Tibial artery (tissue), 4 donors: Measurements from ENCODE around the gene NAGLU.
"Not testable (repeated sequence)": the region's sequence is repeated elsewhere in the genome, so short reads cannot be mapped to it uniquely, and the experiment has no call there.

Experiments
- DNase-seq, 2 donors: peaks; one replicate each; pipeline ENCODE4 v3.0.0-alpha.2; 2019
- H3K27ac ChIP-seq, 2 donors: fragments of 200-600 bp; sonication (generic) in 1 of 2; 1 replicate in 1 of 2; 2 replicates in 1 of 2; pipeline ENCODE4 v1.5.1; 2018 to 2019; ENCODE audit warnings: mild to moderate bottlenecking in 1 of 2
- H3K27me3 ChIP-seq, 2 donors: fragments of 200-600 bp; sonication (generic) in 1 of 2; one replicate each; pipeline versions ENCODE4 v1.5.1 to v1.6.0; 2016 to 2019
- H3K36me3 ChIP-seq, 3 donors: fragments of 200-600 bp; sonication (generic) in 2 of 3; one replicate each; pipeline ENCODE4 v1.5.1; 2016 to 2019; ENCODE audit warnings: mild to moderate bottlenecking in 2 of 3
- H3K4me1 ChIP-seq, 4 donors: fragments of 200-600 bp; sonication (generic) in 2 of 4; 1 replicate in 3 of 4; 2 replicates in 1 of 4; pipeline ENCODE4 v1.5.1; 2016 to 2019
- H3K4me3 ChIP-seq, 2 donors: fragments of 200-600 bp; sonication (generic) in 1 of 2; 1 replicate in 1 of 2; 2 replicates in 1 of 2; pipeline ENCODE4 v1.5.1; 2018 to 2019; ENCODE audit warnings: mild to moderate bottlenecking in 2 of 2
- H3K9me3 ChIP-seq, 3 donors: fragments of 200-600 bp; sonication (generic) in 1 of 3; one replicate each; pipeline ENCODE4 v1.5.1; 2016 to 2019
- intact Hi-C: fragments of 100-400 bp; cut with DNase I; formaldehyde crosslinking; loops from one replicate; pipeline ENCODE4 v1.15.0; 2023; ENCODE audit warnings: low total_unique reads
- TF ChIP-seq, protein P1 (sequence below), 2 experiments: fragments of 200-600 bp in 1 of 2; fragments of 450-650 bp in 1 of 2; IDR thresholded peaks; one replicate each; pipeline ENCODE4 v1.5.1; 2017 to 2019; ENCODE audit warnings: antibody characterized with exemption in 2 of 2, mild to moderate bottlenecking in 1 of 2, moderate library complexity in 1 of 2

Gene NAGLU

DNA sequence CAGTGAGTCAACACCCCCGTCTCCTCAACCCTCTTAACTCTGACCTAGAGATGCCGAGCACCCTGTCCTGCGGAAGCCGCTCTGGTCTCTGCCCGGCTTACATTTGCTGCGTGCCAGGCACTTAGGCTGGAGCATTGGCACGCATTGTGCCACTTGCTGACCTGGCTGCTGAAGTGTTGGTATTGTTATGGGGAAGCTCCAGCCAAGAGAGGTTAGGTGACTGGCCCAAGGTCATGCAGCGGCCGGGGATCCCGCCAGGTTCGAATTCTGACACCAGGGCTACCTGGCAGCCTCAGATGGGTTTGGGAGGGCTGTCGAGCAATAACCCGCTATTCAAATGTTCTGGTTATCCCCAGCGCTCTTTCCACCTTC, 11.6 kb downstream of the NAGLU start:
- TF ChIP-seq, protein P1, sequence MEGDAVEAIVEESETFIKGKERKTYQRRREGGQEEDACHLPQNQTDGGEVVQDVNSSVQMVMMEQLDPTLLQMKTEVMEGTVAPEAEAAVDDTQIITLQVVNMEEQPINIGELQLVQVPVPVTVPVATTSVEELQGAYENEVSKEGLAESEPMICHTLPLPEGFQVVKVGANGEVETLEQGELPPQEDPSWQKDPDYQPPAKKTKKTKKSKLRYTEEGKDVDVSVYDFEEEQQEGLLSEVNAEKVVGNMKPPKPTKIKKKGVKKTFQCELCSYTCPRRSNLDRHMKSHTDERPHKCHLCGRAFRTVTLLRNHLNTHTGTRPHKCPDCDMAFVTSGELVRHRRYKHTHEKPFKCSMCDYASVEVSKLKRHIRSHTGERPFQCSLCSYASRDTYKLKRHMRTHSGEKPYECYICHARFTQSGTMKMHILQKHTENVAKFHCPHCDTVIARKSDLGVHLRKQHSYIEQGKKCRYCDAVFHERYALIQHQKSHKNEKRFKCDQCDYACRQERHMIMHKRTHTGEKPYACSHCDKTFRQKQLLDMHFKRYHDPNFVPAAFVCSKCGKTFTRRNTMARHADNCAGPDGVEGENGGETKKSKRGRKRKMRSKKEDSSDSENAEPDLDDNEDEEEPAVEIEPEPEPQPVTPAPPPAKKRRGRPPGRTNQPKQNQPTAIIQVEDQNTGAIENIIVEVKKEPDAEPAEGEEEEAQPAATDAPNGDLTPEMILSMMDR (IDR thresholded peaks at IDR 0.05) = no peak
- no peak for DNase-seq
- Histone ChIP-seq H3K27ac (no peak overlapping the region), H3K4me1 (peaks cover 0 to 14% (median 1%) of the 10 kb centered on the region in 4 donors), H3K9me3 (no peaks in the 10 kb centered on the region), H3K27me3 (no peaks in the 10 kb centered on the region), H3K36me3 (peaks cover 11 to 34% (median 22%) of the 10 kb centered on the region in 3 donors), H3K4me3 (no peak overlapping the region)
- intact Hi-C loops = no loop called here

DNA sequence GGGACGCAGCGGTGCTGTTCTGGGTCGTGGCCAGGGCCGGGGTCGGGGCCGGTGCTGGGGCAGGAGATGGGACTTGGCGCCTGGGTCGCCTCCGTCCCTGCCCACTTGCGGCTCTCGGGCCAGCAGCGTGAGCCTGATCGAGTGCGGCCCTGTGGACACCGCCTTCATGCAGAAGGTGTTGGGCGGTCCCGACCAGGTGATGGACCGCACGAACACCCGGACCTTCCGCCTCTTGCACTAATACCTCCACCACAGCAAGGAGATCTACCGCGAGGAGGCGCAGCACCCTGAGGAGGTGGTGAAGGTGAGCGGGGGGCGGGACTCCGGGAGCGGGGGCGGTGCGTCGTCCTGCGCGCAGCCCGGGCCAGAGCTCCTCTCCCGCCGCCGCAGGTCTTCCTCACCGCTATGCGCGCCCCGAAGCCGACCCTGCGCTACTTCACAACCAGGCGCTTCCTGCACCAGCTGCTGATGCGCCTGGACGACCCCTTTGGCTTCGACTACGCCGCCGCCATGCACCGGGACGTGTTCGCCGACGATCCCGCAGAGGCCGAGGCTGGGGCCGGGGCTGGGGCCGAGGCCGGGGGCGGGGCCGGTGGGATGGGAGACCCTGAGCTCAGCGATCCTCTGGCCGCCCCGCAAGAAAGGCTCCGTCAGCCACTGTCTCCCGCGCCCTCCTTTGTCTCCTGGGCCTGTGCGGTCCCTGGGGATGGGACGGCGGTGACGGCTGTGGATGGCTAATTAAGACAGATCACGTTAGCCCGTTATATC, 12.2 kb downstream of the NAGLU start:
- H3K9me3 ChIP-seq = no peaks in the 10 kb centered on the region
- peaks cover 5 to 28% (median 16%) of the 10 kb centered on the region in 3 donors for H3K36me3 ChIP-seq
- TF ChIP-seq, protein P1 (IDR thresholded peaks at IDR 0.05) = no peak
- no peak overlapping the region for H3K4me3 ChIP-seq
- H3K27ac ChIP-seq = no peak overlapping the region
- peaks cover 0 to 20% (median 6%) of the 10 kb centered on the region in 4 donors for H3K4me1 ChIP-seq
- no peak for DNase-seq
- intact Hi-C loops = no loop called here
- no peaks in the 10 kb centered on the region for H3K27me3 ChIP-seq

DNA sequence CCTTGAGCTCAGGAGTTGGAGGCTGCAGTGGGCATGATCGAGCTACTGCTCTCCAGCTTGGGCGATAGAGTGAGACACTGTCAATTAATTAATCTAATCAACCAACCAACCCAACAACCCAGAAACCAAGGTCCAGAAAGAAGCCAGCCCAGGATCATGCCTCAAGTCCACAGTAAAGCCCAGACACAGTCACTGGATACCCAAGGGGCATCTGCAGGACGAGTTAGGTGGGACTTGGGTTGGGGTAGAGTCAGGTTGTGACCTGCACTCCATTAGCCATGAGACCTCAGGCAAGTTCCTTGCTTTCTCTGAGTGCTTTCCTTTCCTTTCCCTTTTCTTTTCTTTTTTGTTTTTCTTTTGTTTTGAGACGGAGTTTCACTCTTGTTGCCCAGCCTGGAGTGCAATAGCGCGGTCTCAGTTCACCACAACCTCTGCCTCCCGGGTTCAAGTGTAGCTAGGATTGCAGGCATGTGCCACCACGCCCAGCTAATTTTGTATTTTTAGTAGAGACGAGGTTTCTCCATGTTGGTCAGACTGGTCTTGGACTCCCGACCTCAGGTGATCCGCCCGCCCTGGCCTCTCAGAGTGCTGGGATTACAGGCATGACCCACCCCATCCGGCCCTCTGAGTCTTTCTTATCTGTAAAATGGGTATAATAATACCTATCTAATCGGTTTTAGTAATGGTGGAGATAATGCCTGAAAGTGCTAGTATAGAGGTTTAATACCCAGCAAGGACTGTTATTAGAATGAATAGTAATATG, 13.1 kb downstream of the NAGLU start:
- H3K4me1 ChIP-seq = peaks cover 0 to 29% (median 15%) of the 10 kb centered on the region in 4 donors
- H3K4me3 ChIP-seq = no peak overlapping the region
- H3K27me3 ChIP-seq = no peaks in the 10 kb centered on the region

DNA sequence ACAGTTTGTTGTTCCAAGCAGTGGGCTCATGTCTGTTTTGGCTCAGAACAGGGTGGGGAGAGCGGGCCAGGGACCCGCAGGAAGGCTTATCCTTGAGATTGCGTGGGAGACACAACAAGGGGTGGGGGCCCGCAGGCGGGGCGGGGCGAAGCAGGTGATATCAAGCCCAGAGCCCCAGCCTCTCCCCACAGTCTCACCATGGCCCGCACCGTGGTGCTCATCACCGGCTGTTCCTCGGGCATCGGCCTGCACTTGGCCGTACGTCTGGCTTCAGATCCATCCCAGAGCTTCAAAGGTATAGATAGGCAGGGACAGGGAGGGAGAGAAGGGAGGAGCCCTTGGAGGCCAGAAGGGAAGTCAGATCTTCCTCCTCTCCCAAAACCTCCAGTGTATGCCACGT, 16.7 kb downstream of the NAGLU start, which contains the start of gene HSD17B1:
HSD17B1 (plus strand) TSS at position 188 of the 400 bp plus-strand sequence; CDS start at position 199, 11 bp downstream.
- H3K4me3 ChIP-seq = peak within 1 kb of the TSS; percentile 70 to 92
- DNase-seq, H3K36me3 ChIP-seq, H3K9me3 ChIP-seq, intact Hi-C loops, H3K27me3 ChIP-seq: not testable (repeated sequence)
- peaks cover 0 to 44% (median 23%) of the 10 kb centered on the region in 4 donors for H3K4me1 ChIP-seq
- H3K27ac ChIP-seq = peak within 1 kb of the TSS; percentile 83 to 93

More for the DNA sequence above, 13.1 kb downstream of the NAGLU start:
- no peak for DNase-seq
- Histone ChIP-seq H3K27ac (no peak overlapping the region), H3K9me3 (no peaks in the 10 kb centered on the region), H3K36me3 (peaks cover 0 to 19% (median 7%) of the 10 kb centered on the region in 3 donors)
- TF ChIP-seq, protein P1 (IDR thresholded peaks at IDR 0.05) = no peak
- intact Hi-C loops = no loop called here

DNA sequence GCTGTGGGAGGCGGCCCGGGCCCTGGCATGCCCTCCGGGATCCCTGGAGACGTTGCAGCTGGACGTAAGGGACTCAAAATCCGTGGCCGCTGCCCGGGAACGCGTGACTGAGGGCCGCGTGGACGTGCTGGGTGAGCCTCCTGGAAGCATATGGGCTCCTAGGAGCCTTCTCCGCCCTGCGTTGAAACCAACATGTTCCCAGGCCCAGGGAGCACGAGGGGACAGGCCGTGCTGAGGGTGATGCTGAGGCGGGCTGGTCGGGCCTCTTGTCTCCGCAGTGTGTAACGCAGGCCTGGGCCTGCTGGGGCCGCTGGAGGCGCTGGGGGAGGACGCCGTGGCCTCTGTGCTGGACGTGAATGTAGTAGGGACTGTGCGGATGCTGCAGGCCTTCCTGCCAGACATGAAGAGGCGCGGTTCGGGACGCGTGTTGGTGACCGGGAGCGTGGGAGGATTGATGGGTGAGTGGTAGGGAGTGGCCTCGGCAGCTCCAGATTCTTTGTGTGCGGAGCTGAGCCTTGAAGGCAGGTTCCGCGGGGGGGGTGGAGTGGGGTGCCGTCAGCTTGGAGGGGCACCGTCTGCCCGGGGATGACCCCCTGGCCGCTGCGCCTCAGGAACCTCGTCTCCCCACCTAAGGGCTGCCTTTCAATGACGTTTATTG, 17.2 kb downstream of the NAGLU start:
- intact Hi-C loops = no loop called here
- DNase-seq = no peak
- Histone ChIP-seq H3K4me1 (peaks cover 0 to 38% (median 23%) of the 10 kb centered on the region in 4 donors), H3K27ac (peak overlapping the region; percentile 83 to 93), H3K36me3 (peaks cover 0 to 2% (median 0%) of the 10 kb centered on the region in 3 donors), H3K9me3 (no peaks in the 10 kb centered on the region), H3K27me3 (no peaks in the 10 kb centered on the region), H3K4me3 (peak overlapping the region; percentile 70 to 92)
- TF ChIP-seq, protein P1 (IDR thresholded peaks at IDR 0.05) = no peak
